Dermis blood vessel endothelial cell (primary cell): ENCODE data around the gene NPNT. TPM values are rescaled to one million over a fixed set of nuclear protein-coding genes. Genes with fewer than 3 reads are reported as not detected.

ENCODE experiments used
- DNase-seq: peaks from one replicate; pipeline ENCODE4 v3.0.0; 2010
- total RNA-seq: library from RNA; depleted of rRNA; stranded (reverse); fragments of >200 nt; gene quantifications from 2 replicates; pipeline ENCODE4 v1.2.3, GENCODE V29; 2014

The NPNT gene
- total RNA-seq, 1 donor from 2014 or later, result 0.34 TPM

- no peak for DNase-seq
Observed at GRCh38 chr4:105921301-105921700, 26.0 kb downstream of the NPNT start.

DNA sequence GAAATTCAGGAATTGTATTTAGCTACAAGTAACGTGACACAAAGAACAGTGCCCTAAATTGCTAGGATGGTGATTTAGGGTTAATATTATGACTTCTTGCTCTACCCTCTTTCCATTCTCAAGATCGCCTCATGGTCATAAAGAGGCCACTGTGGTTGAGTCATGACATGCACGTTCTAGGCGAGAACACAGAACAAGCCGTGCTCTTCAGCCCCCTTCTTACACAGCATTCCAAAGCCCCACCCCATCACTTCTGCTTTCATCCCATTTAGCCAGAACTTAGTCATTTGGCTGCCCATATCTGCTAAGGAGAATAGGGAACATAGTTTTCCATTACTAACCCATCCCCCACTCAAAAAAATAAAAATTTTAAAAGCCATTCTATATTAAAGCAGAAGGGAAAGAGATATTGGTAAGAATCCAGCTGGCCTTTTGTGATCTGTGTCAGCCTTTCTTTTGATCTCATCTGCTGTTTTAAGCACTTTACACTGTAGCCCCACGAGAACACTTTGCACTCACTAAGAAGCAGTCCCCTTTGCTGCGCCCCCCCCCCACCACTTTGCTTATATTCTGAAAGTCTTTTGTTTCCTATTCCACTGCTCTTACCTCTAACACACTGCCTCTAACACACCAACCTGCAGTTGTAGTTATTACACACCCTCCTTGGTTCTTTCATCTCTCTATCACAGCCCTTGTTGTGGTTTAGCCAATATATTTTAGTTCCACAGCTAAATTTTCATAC is 28.4 kb downstream of the NPNT start:
- no peak for DNase-seq

GRCh38 chr4:105924341-105924740 is 29.1 kb downstream of the NPNT start:
- DNase-seq, result no peak

DNA sequence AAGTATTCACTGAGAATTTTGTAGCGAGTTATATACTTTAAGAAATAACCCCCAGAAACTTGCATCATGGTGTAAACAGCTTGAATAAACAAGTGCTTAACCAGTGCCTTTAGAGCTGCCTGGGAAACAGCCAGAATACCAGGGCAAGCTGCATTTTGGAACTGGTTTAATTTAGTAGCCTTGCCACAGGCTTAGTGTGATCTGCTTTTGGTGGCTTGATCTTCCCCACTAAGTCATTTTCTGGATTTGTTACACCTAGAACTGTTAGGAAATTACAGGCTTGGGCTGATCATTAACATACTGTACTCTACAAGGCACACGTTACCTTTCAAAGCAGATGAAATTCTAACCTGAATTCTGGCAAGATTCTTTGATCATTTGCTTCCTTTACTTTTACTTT is 35.4 kb downstream of the NPNT start:
- DNase-seq, result no peak

GRCh38 chr4:105933083-105933482 is 37.8 kb downstream of the NPNT start:
- no peak for DNase-seq

GRCh38 chr4:105934386-105934785 is 39.1 kb downstream of the NPNT start:
- DNase-seq, result no peak

DNA sequence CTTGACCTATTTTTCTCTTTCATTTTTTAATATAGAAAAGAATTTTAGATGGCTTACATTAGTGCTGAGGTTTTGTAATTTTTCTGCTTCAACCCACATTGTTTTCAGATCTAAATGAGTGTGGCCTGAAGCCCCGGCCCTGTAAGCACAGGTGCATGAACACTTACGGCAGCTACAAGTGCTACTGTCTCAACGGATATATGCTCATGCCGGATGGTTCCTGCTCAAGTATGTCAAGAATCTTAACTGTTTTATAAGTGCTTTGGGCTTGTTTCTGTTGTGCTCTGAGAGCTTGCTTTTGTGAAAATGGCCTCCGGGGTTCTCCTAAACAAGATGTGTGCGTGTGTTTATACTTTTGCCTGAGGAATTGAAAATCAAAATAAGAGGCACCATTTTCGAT is 41.6 kb downstream of the NPNT start:
- DNase-seq, result no peak

DNA sequence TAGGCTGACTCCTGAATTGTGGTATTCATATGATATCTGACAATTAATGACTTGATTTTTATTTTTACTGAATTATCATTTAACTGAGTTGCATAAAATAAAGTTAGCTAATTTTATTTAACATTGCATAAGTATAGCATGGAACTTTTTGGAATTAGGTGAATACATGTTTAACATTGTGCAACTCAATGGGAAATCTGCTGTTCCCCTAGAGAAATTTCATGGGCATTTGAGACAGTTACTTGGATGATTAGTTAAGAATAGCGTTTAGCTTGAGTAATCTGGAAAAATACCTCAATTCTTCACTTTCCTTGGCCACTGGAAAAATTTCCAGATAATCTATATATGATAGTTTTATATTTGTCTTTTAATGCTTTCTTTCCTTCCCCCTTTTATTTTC is 42.5 kb downstream of the NPNT start:
- DNase-seq, result no peak

DNA sequence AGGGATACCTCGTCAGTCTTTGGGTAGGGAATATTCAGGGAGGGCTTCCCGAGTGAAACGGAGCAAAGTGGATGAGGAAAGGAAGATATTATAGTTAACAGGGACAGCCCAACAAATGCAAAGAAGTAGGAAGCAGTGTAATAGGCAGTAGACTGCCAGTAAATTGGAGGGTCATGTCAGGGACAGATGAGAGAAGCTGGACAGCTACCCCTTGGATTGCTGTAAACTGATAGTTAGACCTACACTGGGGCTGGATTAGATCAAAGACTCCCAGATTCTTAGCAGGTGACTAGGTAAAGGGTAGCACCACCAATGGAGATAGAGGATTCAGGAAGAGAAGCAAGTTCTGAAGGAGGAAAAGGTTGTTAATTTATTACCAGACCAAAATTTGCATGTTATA is 48.0 kb downstream of the NPNT start:
- DNase-seq, result no peak

GRCh38 chr4:105944540-105944939 is 49.3 kb downstream of the NPNT start:
- no peak for DNase-seq

DNA sequence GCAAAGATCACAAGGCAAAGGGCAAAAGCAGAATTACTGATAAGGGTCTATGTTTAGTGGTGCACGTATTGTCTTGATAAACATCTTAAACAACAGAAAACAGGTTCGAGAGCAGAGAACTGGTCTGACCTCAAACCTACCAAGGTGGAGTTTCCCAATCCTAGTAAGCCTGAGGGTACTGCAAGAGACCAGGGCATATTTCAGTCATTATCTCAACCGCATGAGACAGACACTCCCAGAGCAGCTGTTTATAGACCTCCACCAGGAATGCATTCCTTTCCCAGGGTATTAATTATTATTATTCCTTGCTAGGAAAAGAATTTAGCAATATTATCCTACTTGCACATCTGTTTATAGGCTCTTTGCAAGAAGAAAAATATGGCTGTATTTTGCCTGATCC is 51.5 kb downstream of the NPNT start:
- no peak for DNase-seq

- DNase-seq, result no peak
Observed at GRCh38 chr4:105950701-105951100, 55.4 kb downstream of the NPNT start.

- DNase-seq, result no peak
Observed at GRCh38 chr4:105951198-105951597, 55.9 kb downstream of the NPNT start.

GRCh38 chr4:105952591-105952990 is 57.3 kb downstream of the NPNT start:
- no peak for DNase-seq

GRCh38 chr4:105956569-105956968 is 61.3 kb downstream of the NPNT start:
- no peak for DNase-seq

GRCh38 chr4:105957680-105958079 is 62.4 kb downstream of the NPNT start:
- no peak for DNase-seq

DNA sequence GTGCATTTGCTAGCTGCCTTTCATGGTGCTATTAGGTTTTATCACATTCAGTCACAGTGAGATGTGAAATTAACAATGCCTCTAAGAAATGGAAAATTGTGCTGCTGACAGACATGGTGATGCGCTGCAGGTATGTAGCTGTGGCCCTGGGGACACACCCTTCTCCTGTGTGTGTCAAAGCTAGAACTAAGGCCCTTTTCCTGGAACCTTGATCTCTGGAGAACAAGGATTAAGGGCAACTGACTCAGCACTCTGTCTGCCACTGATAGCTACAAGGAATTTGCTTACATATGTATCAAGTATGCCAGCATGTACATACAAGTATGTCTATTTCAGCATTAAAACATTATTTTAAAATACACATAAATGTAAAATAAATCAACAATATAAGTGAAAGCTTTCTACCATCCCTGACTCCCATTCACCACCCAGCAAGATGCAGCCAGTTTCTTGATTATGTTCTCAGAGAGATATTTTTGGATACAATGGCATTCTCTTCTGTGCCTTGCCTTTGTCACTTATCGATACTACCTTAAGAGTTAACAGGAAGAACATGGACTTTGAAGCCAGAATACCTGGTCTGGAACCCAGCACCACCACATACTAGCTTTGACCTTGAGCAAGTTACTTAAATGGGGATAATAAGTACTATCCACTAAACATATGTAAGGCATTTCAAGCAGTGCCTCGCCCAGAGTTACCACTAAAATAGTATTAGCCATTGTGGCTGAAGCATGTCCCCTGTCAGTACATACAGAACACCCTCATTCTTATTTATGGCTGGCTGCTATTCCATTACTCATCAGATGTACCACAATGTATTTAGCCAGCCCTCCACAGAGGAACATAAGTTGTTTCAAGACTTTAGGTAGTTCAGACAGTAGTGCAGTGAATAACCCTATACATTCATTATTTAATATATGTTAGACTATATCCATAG is 68.5 kb downstream of the NPNT start:
- DNase-seq, result no peak

GRCh38 chr4:105965183-105965800 is 70.0 kb downstream of the NPNT start:
- DNase-seq, result no peak

DNA sequence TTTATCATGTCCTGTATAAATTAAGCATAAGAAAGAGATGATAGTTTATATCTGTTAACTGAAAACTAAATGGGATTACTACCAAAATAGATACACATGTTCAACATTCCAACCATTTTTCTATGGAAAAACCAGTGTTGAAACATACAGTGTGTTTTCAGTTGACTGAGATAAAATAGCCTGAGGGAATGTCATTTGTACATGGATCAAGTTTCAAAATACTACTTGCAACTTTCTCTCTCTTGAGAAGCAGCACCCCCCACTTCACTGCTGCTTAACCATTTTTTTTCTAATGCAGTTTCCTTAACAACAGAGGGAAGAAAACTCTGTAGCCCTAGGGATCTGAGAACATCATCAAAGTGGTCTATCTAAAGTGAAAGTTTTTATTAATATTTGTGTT is 70.8 kb downstream of the NPNT start:
- peak; percentile 27 for DNase-seq

DNA sequence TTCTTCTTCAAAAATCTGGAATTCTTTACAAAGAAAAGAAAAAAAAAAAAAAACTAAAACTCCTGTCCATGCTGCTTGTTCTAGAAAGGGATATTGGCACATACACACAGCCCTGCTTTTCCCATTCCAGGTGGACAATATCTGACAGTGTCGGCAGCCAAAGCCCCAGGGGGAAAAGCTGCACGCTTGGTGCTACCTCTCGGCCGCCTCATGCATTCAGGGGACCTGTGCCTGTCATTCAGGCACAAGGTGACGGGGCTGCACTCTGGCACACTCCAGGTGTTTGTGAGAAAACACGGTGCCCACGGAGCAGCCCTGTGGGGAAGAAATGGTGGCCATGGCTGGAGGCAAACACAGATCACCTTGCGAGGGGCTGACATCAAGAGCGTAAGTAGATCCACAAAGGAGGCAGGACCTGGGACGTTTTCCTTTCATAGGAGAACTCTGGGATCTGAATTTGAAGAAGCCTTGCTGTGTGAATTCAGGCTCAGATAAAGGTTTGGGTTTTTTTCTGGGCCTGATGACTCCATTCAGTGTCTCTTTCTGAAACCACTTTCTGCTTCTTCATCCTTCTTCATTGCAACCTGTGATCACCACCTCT is 71.9 kb downstream of the NPNT start:
- DNase-seq, result no peak

DNA sequence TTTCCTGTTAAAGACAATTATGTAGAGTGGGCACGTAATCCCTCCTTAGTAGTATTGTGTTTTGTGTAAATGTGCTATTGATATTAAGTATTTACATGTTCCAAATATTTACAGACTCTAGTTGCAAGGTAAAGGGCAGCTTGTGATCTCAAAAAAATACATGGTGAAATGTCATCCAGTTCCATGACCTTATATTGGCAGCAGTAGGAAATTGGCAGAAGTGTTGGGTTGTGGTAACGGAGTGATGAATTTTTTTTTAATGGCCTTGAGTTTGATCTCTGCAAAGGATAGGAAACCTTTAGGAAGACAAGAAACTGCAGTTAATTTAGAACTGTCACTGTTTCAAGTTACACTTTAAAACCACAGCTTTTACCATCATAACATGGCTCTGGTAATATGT is 74.3 kb downstream of the NPNT start:
- DNase-seq, result no peak

DNA sequence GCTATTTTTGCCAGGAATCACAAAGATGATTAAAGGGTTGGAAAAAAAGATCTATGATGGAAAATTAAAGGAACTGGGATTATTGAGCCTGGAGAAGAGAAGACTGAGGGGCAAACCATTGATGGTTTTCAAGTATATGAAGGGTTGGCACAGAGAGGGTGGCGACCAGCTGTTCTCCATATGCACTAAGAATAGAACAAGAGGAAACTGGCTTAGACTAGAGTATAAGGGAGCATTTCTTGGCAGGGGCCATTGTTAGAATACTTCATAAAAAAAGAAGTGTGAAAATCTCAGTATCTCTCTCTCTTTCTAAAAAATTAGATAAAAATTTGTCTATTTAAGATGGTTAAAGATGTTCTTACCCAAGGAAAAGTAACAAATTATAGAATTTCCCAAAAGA is 75.1 kb downstream of the NPNT start:
- DNase-seq, result no peak

DNA sequence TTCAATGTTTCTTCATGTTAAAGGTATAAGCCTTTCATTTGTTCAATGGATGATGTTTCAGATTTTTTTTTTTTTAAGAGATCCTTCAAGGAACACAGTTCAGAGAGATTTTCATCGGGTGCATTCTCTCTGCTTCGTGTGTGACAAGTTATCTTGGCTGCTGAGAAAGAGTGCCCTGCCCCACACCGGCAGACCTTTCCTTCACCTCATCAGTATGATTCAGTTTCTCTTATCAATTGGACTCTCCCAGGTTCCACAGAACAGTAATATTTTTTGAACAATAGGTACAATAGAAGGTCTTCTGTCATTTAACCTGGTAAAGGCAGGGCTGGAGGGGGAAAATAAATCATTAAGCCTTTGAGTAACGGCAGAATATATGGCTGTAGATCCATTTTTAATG is 75.8 kb downstream of the NPNT start:
- DNase-seq, result no peak
